SW480 (cell line): ENCODE measurements around the gene MYO1F.

Experiments
- DNase-seq: peaks from one replicate; pipeline ENCODE4 v3.0.0-alpha.2; 2016; ENCODE audit warnings: low spot score

MYO1F gene

DNA sequence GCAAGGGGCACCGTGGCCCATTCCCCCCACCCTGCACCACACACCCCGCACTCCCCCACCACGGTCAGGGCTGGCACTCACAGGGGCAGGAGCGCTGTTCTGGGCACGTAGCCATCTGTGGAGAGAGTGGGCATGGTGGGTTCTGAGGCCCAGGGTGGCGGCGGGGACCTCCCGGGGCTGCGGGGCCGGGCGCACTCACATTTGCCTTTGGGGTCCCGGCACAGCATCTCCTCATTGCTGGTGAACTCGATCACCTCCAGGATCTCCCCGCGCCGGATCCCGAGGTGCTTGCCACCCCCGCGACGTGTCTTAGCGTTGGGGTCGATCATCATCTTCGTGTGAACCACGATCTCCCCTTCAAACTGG is 86.9 kb downstream of the MYO1F start:
- DNase-seq: no peak

DNA sequence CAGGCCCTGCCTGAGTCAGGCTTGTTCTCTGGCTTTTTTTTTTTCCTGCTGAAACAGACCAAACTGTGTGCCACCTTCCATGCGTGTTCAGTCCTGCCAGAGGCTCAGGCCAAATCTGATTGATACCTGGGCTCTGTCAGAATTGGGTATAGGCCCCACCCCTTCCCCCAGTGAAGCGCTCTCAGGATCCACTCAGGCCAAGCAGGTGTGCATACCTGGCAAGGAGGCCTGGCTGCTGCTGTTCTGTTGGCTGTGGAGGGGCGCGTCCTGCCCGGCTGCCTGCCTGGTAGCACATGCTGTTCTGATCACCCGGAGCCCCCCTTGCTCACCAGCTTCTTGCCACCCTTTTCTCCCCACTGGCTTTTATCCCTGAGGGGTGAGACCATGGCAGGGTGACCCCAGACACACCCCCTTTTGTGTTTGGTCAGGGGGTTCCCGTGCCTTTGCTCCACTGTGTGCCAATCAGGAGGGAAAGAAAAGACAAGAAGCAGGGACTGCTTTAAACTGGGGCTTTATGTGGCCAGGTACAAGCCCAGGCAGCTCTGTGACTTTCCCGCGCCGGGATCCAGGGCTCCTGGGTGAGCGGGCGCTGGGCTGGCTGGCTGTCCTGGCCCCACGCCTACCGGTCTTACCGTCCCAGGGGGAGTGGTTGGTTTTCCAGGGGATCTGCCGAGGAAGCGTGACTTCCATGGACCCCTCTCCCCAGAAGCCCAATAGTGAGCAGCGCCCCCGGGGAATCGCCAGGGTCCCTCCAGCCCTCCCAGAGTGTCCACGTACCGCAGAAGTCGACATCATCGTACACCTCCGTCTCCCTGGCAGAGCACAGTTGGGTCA is 87.5 kb downstream of the MYO1F start:
- no peak for DNase-seq

DNA sequence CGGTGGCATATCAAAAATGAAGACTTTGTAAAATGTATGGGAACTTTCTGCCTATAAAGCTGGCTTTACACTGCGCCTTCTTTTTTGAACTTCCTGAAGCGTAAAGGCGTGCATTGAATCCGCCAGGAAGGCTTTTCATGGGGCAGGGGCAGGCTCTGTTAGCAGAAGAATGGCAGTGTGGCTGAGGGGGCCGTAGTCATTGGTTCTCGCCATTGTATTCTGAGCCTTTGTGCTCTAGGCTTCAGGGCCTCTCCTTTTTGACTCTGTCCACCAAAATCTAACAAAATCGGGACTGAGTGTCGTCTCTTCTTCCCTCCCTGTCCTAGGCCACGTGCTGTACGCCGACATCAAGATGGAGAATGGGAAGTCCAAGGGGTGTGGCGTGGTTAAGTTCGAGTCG is 88.9 kb downstream of the MYO1F start:
- DNase-seq: no peak

DNA sequence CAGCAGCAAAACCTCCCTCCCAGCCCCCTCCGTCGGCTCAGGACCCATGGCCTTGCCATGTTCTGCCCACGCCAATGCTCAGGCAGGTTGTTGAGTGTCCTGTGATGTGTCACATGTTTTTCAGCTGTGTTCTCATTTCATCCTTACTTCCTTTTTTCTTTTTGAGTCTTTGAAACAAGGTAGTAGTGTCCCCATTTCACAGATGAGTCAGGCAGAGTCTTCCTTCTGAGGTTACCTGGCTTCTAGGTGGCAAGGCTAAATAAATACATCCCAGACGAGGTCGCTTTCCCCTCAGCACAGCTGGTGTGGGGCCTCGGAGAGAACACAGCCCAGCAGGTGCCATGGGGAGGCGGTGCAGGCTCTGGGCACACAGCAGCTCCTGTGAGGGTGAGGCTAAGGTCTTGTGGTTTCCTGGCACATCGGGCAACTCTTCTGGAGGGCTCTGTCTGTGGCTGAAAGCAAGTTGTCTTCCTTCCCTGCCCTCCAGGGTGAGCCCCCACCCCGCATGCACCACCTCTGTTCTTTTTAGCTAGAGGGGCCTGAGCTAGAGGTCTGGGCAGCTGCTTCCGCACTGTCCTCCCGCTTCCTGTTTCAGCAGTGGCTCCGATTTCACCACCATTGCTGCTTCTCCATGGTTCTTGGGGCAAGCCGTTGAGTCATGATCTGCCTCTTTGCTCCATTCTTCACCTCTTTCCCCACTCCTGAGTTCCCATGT is 89.9 kb downstream of the MYO1F start:
- no peak for DNase-seq

DNA sequence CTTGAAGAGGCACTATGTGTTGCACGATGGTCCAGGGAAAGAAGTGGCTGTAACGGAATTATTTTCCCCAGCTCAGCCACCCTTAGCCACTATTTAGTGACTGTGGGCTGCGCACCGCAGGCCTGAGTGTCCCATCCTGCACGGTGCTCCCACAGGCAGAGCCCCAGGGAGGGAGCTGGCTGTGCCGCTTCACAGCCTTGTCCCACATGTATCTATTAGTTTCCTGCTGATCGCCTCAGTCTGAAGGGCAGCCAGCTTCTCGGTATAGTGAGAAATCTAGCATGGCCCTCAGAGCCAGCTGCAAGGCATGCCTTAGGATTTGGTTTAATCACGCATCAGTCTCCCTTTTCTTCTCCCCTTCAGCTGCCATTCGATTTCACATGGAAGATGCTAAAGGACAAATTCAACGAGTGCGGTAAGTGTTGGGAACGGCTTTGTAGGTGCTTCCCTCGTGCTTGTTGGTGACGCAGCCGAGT is 90.5 kb downstream of the MYO1F start:
- DNase-seq: no peak

DNA sequence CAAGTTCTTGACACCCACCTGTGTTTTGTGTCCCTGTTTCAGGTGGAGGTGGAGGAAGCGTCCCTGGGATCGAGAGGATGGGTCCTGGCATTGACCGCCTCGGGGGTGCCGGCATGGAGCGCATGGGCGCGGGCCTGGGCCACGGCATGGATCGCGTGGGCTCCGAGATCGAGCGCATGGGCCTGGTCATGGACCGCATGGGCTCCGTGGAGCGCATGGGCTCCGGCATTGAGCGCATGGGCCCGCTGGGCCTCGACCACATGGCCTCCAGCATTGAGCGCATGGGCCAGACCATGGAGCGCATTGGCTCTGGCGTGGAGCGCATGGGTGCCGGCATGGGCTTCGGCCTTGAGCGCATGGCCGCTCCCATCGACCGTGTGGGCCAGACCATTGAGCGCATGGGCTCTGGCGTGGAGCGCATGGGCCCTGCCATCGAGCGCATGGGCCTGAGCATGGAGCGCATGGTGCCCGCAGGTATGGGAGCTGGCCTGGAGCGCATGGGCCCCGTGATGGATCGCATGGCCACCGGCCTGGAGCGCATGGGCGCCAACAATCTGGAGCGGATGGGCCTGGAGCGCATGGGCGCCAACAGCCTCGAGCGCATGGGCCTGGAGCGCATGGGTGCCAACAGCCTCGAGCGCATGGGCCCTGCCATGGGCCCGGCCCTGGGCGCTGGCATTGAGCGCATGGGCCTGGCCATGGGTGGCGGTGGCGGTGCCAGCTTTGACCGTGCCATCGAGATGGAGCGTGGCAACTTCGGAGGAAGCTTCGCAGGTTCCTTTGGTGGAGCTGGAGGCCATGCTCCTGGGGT is 91.5 kb downstream of the MYO1F start:
- no peak for DNase-seq

DNA sequence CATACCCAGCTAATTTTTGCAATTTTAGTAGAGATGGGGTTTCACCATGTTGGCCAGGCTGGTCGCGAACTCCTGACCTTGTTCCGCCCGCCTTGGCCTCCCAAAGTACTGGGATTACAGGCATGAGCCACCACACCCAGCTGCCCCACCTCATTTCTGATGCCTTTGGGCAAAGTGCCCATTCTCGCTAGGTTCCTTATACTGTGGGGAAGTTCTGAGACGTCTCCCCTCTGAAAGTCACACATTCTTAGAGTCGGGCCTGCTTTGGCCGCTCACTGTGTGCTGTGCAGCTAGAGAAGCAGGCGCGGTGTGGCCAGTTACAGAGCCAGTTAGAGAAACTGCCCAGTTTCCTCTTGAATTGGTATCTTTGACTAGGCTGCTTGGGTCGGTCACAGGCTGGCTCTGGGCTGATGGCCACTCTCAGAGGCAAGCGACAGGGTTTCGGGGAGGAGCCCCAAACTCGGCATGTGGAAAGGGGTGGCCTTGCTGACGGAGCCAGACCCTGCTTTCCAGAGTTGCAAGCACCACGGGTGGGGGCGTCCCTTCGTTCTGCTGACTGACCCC is 92.8 kb downstream of the MYO1F start:
- DNase-seq: no peak

DNA sequence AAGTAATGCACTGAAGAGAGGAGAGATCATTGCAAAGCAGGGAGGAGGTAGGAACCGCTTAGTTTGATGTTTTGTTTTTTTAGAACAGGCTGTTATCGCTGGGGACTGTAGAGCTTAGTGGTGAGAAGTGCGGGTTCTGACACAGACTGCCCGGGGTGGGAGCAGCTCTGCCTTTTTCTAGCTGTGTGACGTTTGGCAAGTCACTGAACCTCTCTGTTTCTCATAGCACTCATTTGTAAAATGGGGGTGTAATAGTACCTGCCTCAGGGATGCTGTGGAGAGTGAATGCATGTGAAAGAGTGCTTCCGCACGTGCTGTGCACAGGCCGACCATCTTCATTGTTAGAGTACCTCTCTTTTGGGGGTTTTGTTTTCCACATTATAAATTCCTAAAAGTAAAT is 94.1 kb downstream of the MYO1F start:
- DNase-seq: no peak

DNA sequence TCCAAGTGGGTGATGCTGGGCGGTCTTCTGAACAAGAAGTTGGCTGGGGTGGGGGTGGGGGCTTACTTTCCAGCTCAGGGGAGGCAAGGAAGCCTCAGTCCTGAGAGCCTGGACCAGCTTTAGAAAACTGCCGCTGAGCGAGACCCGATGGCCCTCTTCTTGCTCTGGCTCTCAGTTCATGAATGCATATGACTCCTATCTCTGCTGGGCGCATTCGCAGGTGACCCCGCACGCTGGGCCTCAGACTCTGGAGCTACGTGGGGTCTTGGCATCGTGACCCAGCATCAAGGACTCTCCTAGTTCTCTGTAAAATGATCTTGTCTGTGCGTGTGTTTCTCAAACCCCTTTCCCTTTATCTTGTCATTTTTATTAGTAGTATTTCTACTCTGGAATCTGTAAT is 94.5 kb downstream of the MYO1F start:
- DNase-seq: no peak

DNA sequence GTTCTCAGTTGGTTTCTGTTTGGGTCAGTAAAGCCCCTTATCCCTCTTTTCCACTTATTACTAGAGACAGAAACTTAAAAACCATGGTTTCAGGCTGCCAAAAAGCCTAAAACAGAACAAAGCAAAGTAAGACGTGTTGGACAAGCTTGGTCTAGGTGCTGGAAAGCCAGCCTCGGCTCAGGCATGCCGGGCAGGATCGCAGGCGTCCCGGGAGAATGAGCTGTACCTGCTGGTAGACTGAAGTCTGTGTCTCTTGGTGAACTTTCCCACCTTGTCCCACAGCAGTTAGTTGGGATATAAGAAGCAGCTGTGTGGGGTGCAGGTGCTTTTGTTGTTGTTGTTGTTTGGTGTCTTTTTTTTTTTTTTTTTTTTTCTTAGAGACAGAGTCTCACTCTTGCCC is 95.6 kb downstream of the MYO1F start:
- DNase-seq: no peak

DNA sequence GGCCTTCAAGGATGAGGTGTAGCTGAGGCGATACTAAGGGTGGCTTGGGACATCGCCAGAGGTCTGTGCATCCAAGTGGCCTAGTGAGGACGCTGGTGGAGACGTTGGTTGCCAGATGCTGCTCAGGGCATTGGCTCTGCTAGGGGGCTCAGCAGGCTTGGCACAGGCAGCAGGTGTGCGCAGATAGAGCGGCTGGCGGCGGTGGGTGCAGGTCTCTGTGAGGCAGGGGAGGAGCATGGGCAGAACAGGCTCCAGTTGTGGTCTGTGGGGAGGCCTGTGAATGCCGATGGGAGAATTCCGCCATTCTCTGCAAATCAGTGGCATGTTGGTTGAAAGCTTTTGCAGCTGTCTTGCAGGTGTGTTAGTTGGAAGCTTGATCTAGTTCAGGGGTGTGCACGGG is 96.0 kb downstream of the MYO1F start:
- no peak for DNase-seq

DNA sequence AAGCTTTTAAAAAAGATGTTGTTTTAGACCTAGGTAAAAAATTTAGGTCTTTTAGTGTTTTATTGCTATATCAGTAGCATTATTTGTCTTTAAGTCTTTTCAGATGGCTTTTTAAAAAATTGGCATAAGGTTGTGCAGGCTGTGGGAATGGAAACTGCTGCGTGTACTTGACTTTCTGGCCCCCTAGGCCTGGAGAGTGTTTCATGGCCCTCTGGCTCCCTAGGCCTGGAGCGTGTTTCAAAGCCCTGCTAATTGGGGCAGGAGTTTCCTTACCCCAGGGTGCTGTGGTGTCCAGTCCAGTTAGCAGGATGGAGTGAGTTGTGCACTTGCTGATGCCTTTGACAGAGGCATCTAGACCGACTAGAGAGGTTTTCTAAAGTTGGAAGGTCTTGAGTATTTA is 98.6 kb downstream of the MYO1F start:
- no peak for DNase-seq

DNA sequence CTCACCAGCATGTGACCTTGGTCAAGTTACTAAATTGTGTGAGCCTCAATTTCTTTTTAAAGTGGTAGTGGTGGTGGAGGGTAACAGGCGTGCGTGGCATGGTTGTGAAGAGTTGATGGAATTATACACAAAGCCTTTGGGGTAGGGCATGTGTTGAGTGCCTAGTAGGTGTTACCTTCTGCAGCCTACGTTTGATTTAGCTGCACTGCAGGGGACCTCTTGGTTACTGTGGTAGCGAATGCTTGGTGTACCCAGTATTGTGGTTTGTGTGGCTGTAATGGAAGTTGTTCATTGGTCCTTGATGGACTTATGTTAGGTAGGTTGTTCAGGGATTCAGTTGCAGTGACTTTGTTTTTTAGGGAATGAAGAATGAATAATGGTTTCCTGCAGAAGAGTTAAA is 99.4 kb downstream of the MYO1F start:
- no peak for DNase-seq

DNA sequence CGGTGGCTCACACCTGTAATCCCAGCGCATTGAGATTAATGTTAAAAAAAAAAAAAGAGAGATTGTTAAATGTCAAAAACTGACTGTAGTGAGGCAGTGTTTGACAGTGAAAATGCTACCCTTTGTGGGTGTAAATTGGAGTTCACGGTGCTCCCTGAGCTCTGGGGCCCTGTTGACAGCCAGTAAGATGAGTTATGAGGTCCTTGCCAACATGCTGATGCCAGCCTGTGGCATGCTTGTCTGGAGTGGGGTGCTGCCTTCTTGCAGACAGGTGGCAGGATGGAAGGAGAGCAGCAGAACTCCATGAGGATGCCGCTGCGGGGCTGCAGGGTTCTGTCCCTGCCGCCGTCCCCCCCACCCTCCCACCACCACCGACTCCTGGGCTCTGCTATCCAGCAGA is 100.7 kb downstream of the MYO1F start:
- no peak for DNase-seq

DNA sequence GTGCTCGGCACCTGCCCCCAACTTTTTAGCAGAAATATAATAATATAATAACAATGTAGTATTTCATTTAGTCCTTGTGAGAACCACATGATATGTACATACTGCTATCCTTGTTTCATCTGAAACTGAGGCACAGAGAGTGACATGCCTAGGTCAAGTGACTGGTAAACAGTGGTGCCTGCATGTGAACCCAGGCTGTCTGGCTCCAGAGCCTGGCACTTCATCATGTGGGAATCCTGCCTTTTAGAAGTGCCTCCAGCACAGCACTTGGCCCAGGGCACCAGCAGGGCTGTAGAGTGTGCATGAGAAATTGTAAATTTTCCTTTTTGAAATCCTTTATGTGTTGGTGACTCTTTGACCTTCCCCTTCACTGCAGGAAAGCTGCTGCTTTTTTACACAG is 102.2 kb downstream of the MYO1F start:
- no peak for DNase-seq

DNA sequence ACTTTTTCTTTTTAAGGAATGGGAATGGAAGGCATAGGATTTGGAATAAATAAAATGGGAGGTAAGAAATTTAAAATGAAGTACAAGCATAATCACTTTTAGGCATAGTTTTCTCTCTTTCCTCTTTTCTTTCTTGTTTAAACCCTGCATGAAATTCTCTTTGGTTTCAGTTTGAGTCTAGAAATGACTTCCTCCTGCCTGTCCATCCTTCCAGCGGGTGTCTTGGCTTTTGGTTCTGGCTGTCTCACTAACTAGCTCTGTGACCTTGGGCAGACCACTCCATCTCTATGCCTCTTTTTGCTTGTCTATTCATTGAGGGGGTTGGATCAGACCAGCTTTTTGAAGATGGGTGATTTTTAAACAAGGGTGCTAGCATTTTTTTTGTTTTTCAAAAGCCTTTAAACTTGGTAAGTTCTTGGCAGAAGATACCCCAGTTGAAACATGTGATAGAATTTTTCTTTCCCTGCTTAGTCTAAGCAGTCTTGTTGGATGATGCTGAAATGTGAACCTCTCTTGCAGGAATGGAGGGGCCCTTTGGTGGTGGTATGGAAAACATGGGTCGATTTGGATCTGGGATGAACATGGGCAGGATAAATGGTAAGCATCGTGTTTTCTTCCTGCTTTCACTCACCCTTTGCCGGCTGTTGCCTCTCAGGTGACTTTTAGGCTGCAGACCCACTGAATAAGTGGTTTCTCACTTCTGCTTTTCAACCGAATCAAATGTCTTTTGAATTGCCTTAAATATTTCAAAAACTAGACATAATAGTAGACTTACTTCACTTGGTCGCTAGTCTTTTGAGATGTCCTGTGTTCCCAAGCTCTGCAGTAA is 103.4 kb downstream of the MYO1F start:
- no peak for DNase-seq
